Sigmoid colon (tissue), 7 donors: ENCODE data around the gene PDE6A. TPM values are rescaled to one million over a fixed set of nuclear protein-coding genes. Genes with fewer than 3 reads are reported as not detected.

Experiments
- DNase-seq: peaks from one replicate; pipeline ENCODE4 v3.0.0-alpha.2; 2019
- H3K27ac ChIP-seq, 4 donors: fragments of 200-600 bp; sonication (generic); one replicate each; pipeline ENCODE4 v1.5.1; 2016 to 2019; ENCODE audit warnings: mild to moderate bottlenecking in 1 of 4
- H3K27me3 ChIP-seq, 3 donors: fragments of 200-600 bp; sonication (generic); one replicate each; pipeline ENCODE4 v1.5.1; 2019; ENCODE audit warnings: mild to moderate bottlenecking in 1 of 3
- H3K36me3 ChIP-seq, 4 donors: fragments of 200-600 bp; sonication (generic); one replicate each; pipeline ENCODE4 v1.5.1; 2016 to 2019
- H3K4me1 ChIP-seq, 4 donors: fragments of 200-600 bp; sonication (generic); one replicate each; pipeline ENCODE4 v1.5.1; 2017 to 2019
- H3K4me3 ChIP-seq, 4 donors: fragments of 200-600 bp; sonication (generic); one replicate each; pipeline ENCODE4 v1.5.1; 2017 to 2019; ENCODE audit warnings: mild to moderate bottlenecking in 2 of 4, moderate library complexity in 1 of 4
- H3K9me3 ChIP-seq, 4 donors: fragments of 200-600 bp in 3 of 4; sonication (generic) in 3 of 4; one replicate each; pipeline versions ENCODE4 v1.5.1 to v1.6.1; 2013 to 2019
- CTCF ChIP-seq, 4 experiments: fragments of 450-650 bp in 3 of 4; fragments of 200-600 bp in 1 of 4; IDR thresholded peaks; one replicate each; pipeline ENCODE4 v1.5.1; 2016 to 2019; ENCODE audit warnings: antibody characterized with exemption in 4 of 4, mild to moderate bottlenecking in 3 of 4, moderate library complexity in 2 of 4
- EP300 ChIP-seq, 4 donors: sonication (generic); formaldehyde crosslinking; IDR thresholded peaks; one replicate each; pipeline ENCODE4 v1.6.1; 2017; ENCODE audit warnings: antibody characterized with exemption in 4 of 4
- POLR2A ChIP-seq, 2 donors: fragments of 450-650 bp; IDR thresholded peaks; one replicate each; pipeline ENCODE4 v1.6.1; 2016; ENCODE audit warnings: antibody characterized with exemption in 2 of 2, mild to moderate bottlenecking in 2 of 2, moderate library complexity in 2 of 2
- POLR2AphosphoS5 ChIP-seq, 4 donors: sonication (generic); formaldehyde crosslinking; IDR thresholded peaks; one replicate each; pipeline ENCODE4 v1.6.1; 2017; ENCODE audit warnings: antibody characterized with exemption in 4 of 4
- WGBS, 2 donors: extraction: QIAGEN DNeasy Blood & Tissue Kit; methylation state at CpG; one replicate each; pipeline ENCODE4 v1.1.7; 2013; 5-methylcytosine and 5-hydroxymethylcytosine counted together
- intact Hi-C: fragments of 100-400 bp; cut with DNase I; formaldehyde crosslinking; loops from one replicate; pipeline ENCODE4 v1.15.1; 2023
- polyA plus RNA-seq, 3 donors: library from polyadenylated mRNA; stranded (reverse); fragments of 200-250 nt; gene quantifications; one replicate each; pipeline ENCODE4 v1.2.3, GENCODE V29; 2013
- total RNA-seq, 4 donors: library from RNA; depleted of rRNA; stranded (reverse); fragments of >200 nt; gene quantifications; one replicate each; pipeline ENCODE4 v1.1.0, GENCODE V29; 2016
- donor health status: healthy with polysubstance abuse.
- donor health status: Bipolar disorder and iron deficiency.
- donor health status: healthy.

PDE6A gene
- total and polyA plus RNA-seq, 7 donors, result 1.6 to 2.8 (median 2.4) TPM; not detected in 4

GRCh38 chr5:149938279-149938678 lies 6.3 kb downstream of the PDE6A start:
- H3K4me3 ChIP-seq, result no peak overlapping the region
- DNase-seq, result no peak
- 11 to 30% methylated on average over 2 of the region's 2 CpGs for WGBS, 2 donors
- TF ChIP-seq CTCF (IDR thresholded peaks at IDR 0.05) (no peak), POLR2AphosphoS5 (IDR thresholded peaks at IDR 0.05) (no peak), POLR2A (IDR thresholded peaks at IDR 0.05) (no peak), EP300 (IDR thresholded peaks at IDR 0.05) (no peak)
- no peaks in the 10 kb centered on the region for H3K27me3 ChIP-seq
- H3K36me3 ChIP-seq, result no peaks in the 10 kb centered on the region
- no peak overlapping the region for H3K27ac ChIP-seq
- intact Hi-C loops, result no loop called here
- H3K4me1 ChIP-seq, result no peaks in the 10 kb centered on the region
- H3K9me3 ChIP-seq, result no peaks in the 10 kb centered on the region

- no peak overlapping the region for H3K27ac ChIP-seq
- TF ChIP-seq POLR2A (IDR thresholded peaks at IDR 0.05) (no peak), EP300 (IDR thresholded peaks at IDR 0.05) (no peak), POLR2AphosphoS5 (IDR thresholded peaks at IDR 0.05) (no peak), CTCF (IDR thresholded peaks at IDR 0.05) (no peak)
- no peaks in the 10 kb centered on the region for H3K4me1 ChIP-seq
- intact Hi-C loops, result no loop called here
- H3K36me3 ChIP-seq, result no peaks in the 10 kb centered on the region
- H3K9me3 ChIP-seq, result no peaks in the 10 kb centered on the region
- no peak overlapping the region for H3K4me3 ChIP-seq
- peaks cover 0 to 5% (median 0%) of the 10 kb centered on the region in 3 donors for H3K27me3 ChIP-seq
- WGBS, 2 donors, result 18 to 56% methylated on average over 1 of the region's 1 CpG
- no peak for DNase-seq
Measured at GRCh38 chr5:149937610-149938009, 7.0 kb downstream of the PDE6A start.

- H3K36me3 ChIP-seq, result no peaks in the 10 kb centered on the region
- peaks cover 0 to 12% (median 0%) of the 10 kb centered on the region in 3 donors for H3K27me3 ChIP-seq
- DNase-seq, result no peak
- H3K9me3 ChIP-seq, result no peaks in the 10 kb centered on the region
- H3K27ac ChIP-seq, result no peak overlapping the region
- WGBS, 2 donors, result 47 to 75% methylated on average over 3 of the region's 3 CpGs
- intact Hi-C loops, result no loop called here
- TF ChIP-seq POLR2A (IDR thresholded peaks at IDR 0.05), result no peak
- no peak for TF ChIP-seq POLR2AphosphoS5 (IDR thresholded peaks at IDR 0.05)
- no peak for TF ChIP-seq EP300 (IDR thresholded peaks at IDR 0.05)
- H3K4me1 ChIP-seq, result no peaks in the 10 kb centered on the region
- no peak overlapping the region for H3K4me3 ChIP-seq
Measured at GRCh38 chr5:149936700-149937091, 7.9 kb downstream of the PDE6A start.

- TF ChIP-seq EP300 (IDR thresholded peaks at IDR 0.05) (no peak), CTCF (IDR thresholded peaks at IDR 0.05) (no peak), POLR2AphosphoS5 (IDR thresholded peaks at IDR 0.05) (no peak), POLR2A (IDR thresholded peaks at IDR 0.05) (no peak)
- intact Hi-C loops, result no loop called here
- Histone ChIP-seq H3K27ac (no peak overlapping the region), H3K9me3 (no peaks in the 10 kb centered on the region), H3K36me3 (no peaks in the 10 kb centered on the region), H3K4me1 (no peaks in the 10 kb centered on the region), H3K4me3 (no peak overlapping the region), H3K27me3 (peaks cover 0 to 12% (median 0%) of the 10 kb centered on the region in 3 donors)
- 77 to 82% methylated on average over 1 of the region's 1 CpG for WGBS, 2 donors
- no peak for DNase-seq
Measured at GRCh38 chr5:149936044-149936699, 8.4 kb downstream of the PDE6A start.

GRCh38 chr5:149935431-149935901 lies 9.1 kb downstream of the PDE6A start:
- no peak overlapping the region for H3K27ac ChIP-seq
- no peaks in the 10 kb centered on the region for H3K36me3 ChIP-seq
- WGBS, 2 donors, result 80 to 91% methylated on average over 8 of the region's 8 CpGs
- no peak for DNase-seq
- no peak overlapping the region for H3K4me3 ChIP-seq
- no peaks in the 10 kb centered on the region for H3K4me1 ChIP-seq
- TF ChIP-seq POLR2A (IDR thresholded peaks at IDR 0.05), result no peak
- intact Hi-C loops, result no loop called here
- H3K9me3 ChIP-seq, result no peaks in the 10 kb centered on the region
- H3K27me3 ChIP-seq, result peaks cover 0 to 12% (median 0%) of the 10 kb centered on the region in 3 donors
